Activated CD4-positive, alpha-beta T cell treated with anti-CD3 and anti-CD28 coated beads for 36 hours (primary cell): ENCODE data around the gene NPAS2. TPM values are rescaled to one million over a fixed set of nuclear protein-coding genes. Genes with fewer than 3 reads are reported as not detected.

Source experiments
- ATAC-seq: fragments of 200-7000 bp; cut with Tn5 transposase; one replicate; pipeline ENCODE4 v1.10.0; 2021; ENCODE audit warnings: mild to moderate bottlenecking, moderate library complexity
- CTCF ChIA-PET: fragments of 350-600 bp; sonication (Branson Sonifier 250); formaldehyde crosslinking; loops from one replicate; lab custom pipeline; 2021; ENCODE audit warnings: antibody characterized with exemption; lab: Charles Lee
- POLR2A ChIA-PET: fragments of 350-600 bp; sonication (Branson Sonifier 250); formaldehyde crosslinking; loops from one replicate; lab custom pipeline; 2021; ENCODE audit warnings: antibody characterized with exemption, inconsistent platforms; lab: Charles Lee
- DNase-seq: peaks from one replicate; pipeline ENCODE4 v3.0.0-alpha.2; 2020
- H3K27ac Mint-ChIP-seq: one replicate; pipeline ENCODE4 v1.8.0; 2021; ENCODE audit warnings: mixed read lengths
- H3K27me3 Mint-ChIP-seq: one replicate; pipeline ENCODE4 v1.8.0; 2021; ENCODE audit warnings: mixed read lengths
- H3K36me3 Mint-ChIP-seq: one replicate; pipeline ENCODE4 v1.8.0; 2021; ENCODE audit warnings: low read depth, mixed read lengths
- H3K4me1 Mint-ChIP-seq: one replicate; pipeline ENCODE4 v1.8.0; 2021; ENCODE audit warnings: mixed read lengths
- H3K4me3 Mint-ChIP-seq: one replicate; pipeline ENCODE4 v1.8.0; 2021; ENCODE audit warnings: mild to moderate bottlenecking, moderate library complexity, mixed read lengths
- H3K9me3 Mint-ChIP-seq: one replicate; pipeline ENCODE4 v1.8.0; 2021; ENCODE audit warnings: low read depth, mixed read lengths
- intact Hi-C, 2 experiments: fragments of 100-400 bp; cut with DNase I in 1 of 2; cut with micrococcal nuclease in 1 of 2; formaldehyde crosslinking; loops; one replicate each; pipeline versions ENCODE4 v1.14.2 to v1.15.1; 2022 to 2024; cut with DNase I, micrococcal nuclease
- total RNA-seq, 2 experiments: library from RNA; stranded (reverse); gene quantifications; one replicate each; pipeline ENCODE4 v1.2.3, GENCODE V29; 2021

NPAS2 gene
- total RNA-seq, 2 experiments from 2014 or later: 7.7 to 12.0 TPM

- H3K36me3 Mint-ChIP-seq: no peaks in the 10 kb centered on the region
Measured at GRCh38 chr2:100813527-100813926, 6.4 kb upstream of the NPAS2 start.

GRCh38 chr2:100814043-100814442, 5.9 kb upstream of the NPAS2 start:
- no peaks in the 10 kb centered on the region for H3K9me3 Mint-ChIP-seq
- ATAC-seq (no peak), DNase-seq (no peak)
- no peak overlapping the region for H3K4me3 Mint-ChIP-seq
- peaks cover 12% of the 10 kb centered on the region for H3K27me3 Mint-ChIP-seq
- intact Hi-C loops: loop anchor here (5.0 to 10.0 kb wide), 2 partner anchors 171 to 182 kb away; no protein-coding TSS in a partner anchor
- ChIA-PET POLR2A (interaction anchor here (0.5 to 1.3 kb wide), 3 partner anchors 52 to 188 kb away, joined by 4 to 6 read pairs (median 4); partner anchors contain the start of gene RPL31), CTCF (interaction anchor here (1.1 to 1.2 kb wide), 2 partner anchors 13 to 61 kb away, joined by 3 to 4 read pairs; no protein-coding TSS in a partner anchor)
- H3K4me1 Mint-ChIP-seq: peaks cover 36% of the 10 kb centered on the region
- H3K27ac Mint-ChIP-seq: peak overlapping the region; percentile 76
- H3K36me3 Mint-ChIP-seq: no peaks in the 10 kb centered on the region

More at GRCh38 chr2:100813527-100813926, 6.4 kb upstream of the NPAS2 start:
- H3K4me1 Mint-ChIP-seq: peaks cover 34% of the 10 kb centered on the region
- H3K4me3 Mint-ChIP-seq: no peak overlapping the region
- CTCF ChIA-PET: interaction anchor here (0.7 to 1.2 kb wide), 3 partner anchors 13 to 105 kb away, joined by 3 to 4 read pairs (median 3); no protein-coding TSS in a partner anchor
- DNase-seq (no peak), ATAC-seq (peak; percentile 86)
- POLR2A ChIA-PET: interaction anchor here (1.0 to 1.3 kb wide), 2 partner anchors 61 to 188 kb away, joined by 4 to 6 read pairs; partner anchors contain the start of gene RPL31
- peak overlapping the region; percentile 76 for H3K27ac Mint-ChIP-seq
- intact Hi-C loops: loop anchor here (1.0 to 10.0 kb wide), 3 partner anchors 61 to 181 kb away; no protein-coding TSS in a partner anchor
- H3K9me3 Mint-ChIP-seq: no peaks in the 10 kb centered on the region
- peaks cover 10% of the 10 kb centered on the region for H3K27me3 Mint-ChIP-seq

GRCh38 chr2:100814453-100814852, 5.5 kb upstream of the NPAS2 start:
- DNase-seq (no peak), ATAC-seq (no peak)
- ChIA-PET CTCF (no interaction called here), POLR2A (interaction anchor here (0.5 to 1.3 kb wide), 2 partner anchors 53 to 188 kb away, joined by 4 to 6 read pairs; partner anchors contain the start of gene RPL31)
- Mint-ChIP-seq H3K36me3 (no peaks in the 10 kb centered on the region), H3K27me3 (peaks cover 12% of the 10 kb centered on the region), H3K4me3 (no peak overlapping the region), H3K27ac (peak overlapping the region; percentile 76), H3K9me3 (no peaks in the 10 kb centered on the region), H3K4me1 (peaks cover 37% of the 10 kb centered on the region)
- intact Hi-C loops: loop anchor here (5.0 to 10.0 kb wide), 2 partner anchors 170 to 182 kb away; no protein-coding TSS in a partner anchor

- H3K9me3 Mint-ChIP-seq: no peaks in the 10 kb centered on the region
Measured at GRCh38 chr2:100817388-100817985, 2.5 kb upstream of the NPAS2 start.

GRCh38 chr2:100818003-100818605, 1.8 kb upstream of the NPAS2 start:
- DNase-seq: no peak
- Mint-ChIP-seq H3K27me3 (peaks cover 27% of the 10 kb centered on the region), H3K27ac (peak overlapping the region; percentile 72), H3K4me3 (peak overlapping the region; percentile 72), H3K4me1 (peaks cover 31% of the 10 kb centered on the region), H3K9me3 (no peaks in the 10 kb centered on the region), H3K36me3 (peaks cover 4% of the 10 kb centered on the region)
- intact Hi-C loops: loop anchor here (10.0 kb wide), 1 partner anchor 167 kb away; no protein-coding TSS in a partner anchor
- CTCF ChIA-PET: interaction anchor here (0.6 kb wide), 1 partner anchor 71 kb away, joined by 3 read pairs; no protein-coding TSS in a partner anchor
- no peak for ATAC-seq
- POLR2A ChIA-PET: interaction anchor here (0.6 kb wide), 1 partner anchor 255 kb away, joined by 6 read pairs; no protein-coding TSS in a partner anchor

More at GRCh38 chr2:100817388-100817985, 2.5 kb upstream of the NPAS2 start:
- peaks cover 21% of the 10 kb centered on the region for H3K27me3 Mint-ChIP-seq
- no peak overlapping the region for H3K27ac Mint-ChIP-seq
- H3K4me1 Mint-ChIP-seq: peaks cover 36% of the 10 kb centered on the region
- DNase-seq: no peak
- peaks cover 4% of the 10 kb centered on the region for H3K36me3 Mint-ChIP-seq
- intact Hi-C loops: loop anchor here (10.0 kb wide), 1 partner anchor 167 kb away; no protein-coding TSS in a partner anchor
- POLR2A ChIA-PET: no interaction called here
- peak overlapping the region; percentile 72 for H3K4me3 Mint-ChIP-seq
- ATAC-seq: no peak
- CTCF ChIA-PET: no interaction called here

- intact Hi-C loops: loop anchor here (10.0 kb wide), 1 partner anchor 166 kb away; no protein-coding TSS in a partner anchor
- DNase-seq: peak; percentile 45
- Mint-ChIP-seq H3K27me3 (peaks cover 29% of the 10 kb centered on the region), H3K27ac (peak overlapping the region; percentile 72), H3K4me3 (peak overlapping the region; percentile 72), H3K9me3 (no peaks in the 10 kb centered on the region), H3K36me3 (peaks cover 4% of the 10 kb centered on the region), H3K4me1 (peaks cover 24% of the 10 kb centered on the region)
- CTCF ChIA-PET: interaction anchor here (0.6 kb wide), 1 partner anchor 72 kb away, joined by 3 read pairs; no protein-coding TSS in a partner anchor
- ATAC-seq: peak; percentile 27
- POLR2A ChIA-PET: interaction anchor here (0.6 kb wide), 2 partner anchors 254 to 488 kb away, joined by 3 to 6 read pairs; no protein-coding TSS in a partner anchor
Measured at GRCh38 chr2:100818606-100819369, 1.2 kb upstream of the NPAS2 start.

- no peaks in the 10 kb centered on the region for H3K9me3 Mint-ChIP-seq
- H3K27ac Mint-ChIP-seq: no peak overlapping the region
- peaks cover 4% of the 10 kb centered on the region for H3K36me3 Mint-ChIP-seq
- ChIA-PET CTCF (no interaction called here), POLR2A (no interaction called here)
- H3K27me3 Mint-ChIP-seq: peaks cover 31% of the 10 kb centered on the region
- ATAC-seq: peak; percentile 34
- intact Hi-C loops: no loop called here
- DNase-seq: no peak
- no peak overlapping the region for H3K4me3 Mint-ChIP-seq
- peaks cover 15% of the 10 kb centered on the region for H3K4me1 Mint-ChIP-seq
Measured at GRCh38 chr2:100820273-100820522, 259 bp downstream of the NPAS2 start.

GRCh38 chr2:100820523-100821254, 750 bp downstream of the NPAS2 start:
- peak overlapping the region; percentile 13 for H3K27ac Mint-ChIP-seq
- intact Hi-C loops: no loop called here
- H3K9me3 Mint-ChIP-seq: no peaks in the 10 kb centered on the region
- ChIA-PET CTCF (interaction anchor here (1.2 kb wide), 1 partner anchor 385 kb away, joined by 3 read pairs; no protein-coding TSS in a partner anchor), POLR2A (no interaction called here)
- ATAC-seq (no peak), DNase-seq (no peak)
- H3K4me1 Mint-ChIP-seq: peaks cover 15% of the 10 kb centered on the region
- H3K4me3 Mint-ChIP-seq: peak overlapping the region; percentile 71
- peaks cover 4% of the 10 kb centered on the region for H3K36me3 Mint-ChIP-seq
- H3K27me3 Mint-ChIP-seq: peaks cover 31% of the 10 kb centered on the region

GRCh38 chr2:100821255-100821910, 1.4 kb downstream of the NPAS2 start:
- peak overlapping the region; percentile 13 for H3K27ac Mint-ChIP-seq
- peaks cover 15% of the 10 kb centered on the region for H3K4me1 Mint-ChIP-seq
- intact Hi-C loops: no loop called here
- peak overlapping the region; percentile 71 for H3K4me3 Mint-ChIP-seq
- DNase-seq: no peak
- ChIA-PET POLR2A (no interaction called here), CTCF (interaction anchor here (0.6 to 1.2 kb wide), 2 partner anchors 329 to 384 kb away, joined by 3 read pairs; no protein-coding TSS in a partner anchor)
- H3K9me3 Mint-ChIP-seq: no peaks in the 10 kb centered on the region
- peaks cover 4% of the 10 kb centered on the region for H3K36me3 Mint-ChIP-seq
- no peak for ATAC-seq
- H3K27me3 Mint-ChIP-seq: peaks cover 31% of the 10 kb centered on the region

- Mint-ChIP-seq H3K4me3 (peak overlapping the region; percentile 71), H3K27ac (no peak overlapping the region), H3K4me1 (peaks cover 15% of the 10 kb centered on the region), H3K9me3 (peaks cover under 1% of the 10 kb centered on the region), H3K36me3 (peaks cover 4% of the 10 kb centered on the region), H3K27me3 (peaks cover 31% of the 10 kb centered on the region)
- POLR2A ChIA-PET: no interaction called here
- intact Hi-C loops: no loop called here
- ATAC-seq (no peak), DNase-seq (no peak)
- CTCF ChIA-PET: interaction anchor here (0.6 to 1.2 kb wide), 2 partner anchors 328 to 383 kb away, joined by 3 read pairs; no protein-coding TSS in a partner anchor
Measured at GRCh38 chr2:100821911-100822265, 1.9 kb downstream of the NPAS2 start.
